Spinal cord (tissue), 10 donors: ENCODE measurements around the gene CHERP. TPM values are rescaled to one million over a fixed set of nuclear protein-coding genes. Genes with fewer than 3 reads are reported as not detected.

ENCODE experiments used
- DNase-seq, 6 donors: peaks; one replicate each; pipeline versions ENCODE4 v3.0.0 to v3.0.0-alpha.2; 2013 to 2015; ENCODE audit warnings: low spot score in 6 of 6, low read depth in 4 of 6
- H3K27ac ChIP-seq: one replicate; pipeline ENCODE4 v1.5.1; 2013; ENCODE audit warnings: low read depth, low read length, control low read depth
- H3K27me3 ChIP-seq: one replicate; pipeline ENCODE4 v1.6.1; 2013; ENCODE audit warnings: low read length; ENCODE audit not compliant: control insufficient read depth, insufficient read depth
- H3K36me3 ChIP-seq: one replicate; pipeline ENCODE4 v1.6.1; 2013; ENCODE audit warnings: low read length; ENCODE audit not compliant: control insufficient read depth, insufficient read depth
- H3K4me1 ChIP-seq: one replicate; pipeline ENCODE4 v1.6.1; 2013; ENCODE audit warnings: low read length; ENCODE audit not compliant: control insufficient read depth, insufficient read depth
- H3K4me3 ChIP-seq: one replicate; pipeline ENCODE4 v1.5.1; 2013; ENCODE audit warnings: low read depth, low read length, control low read depth
- H3K9me3 ChIP-seq: one replicate; pipeline ENCODE4 v1.6.1; 2013; ENCODE audit warnings: low read length; ENCODE audit not compliant: control insufficient read depth, insufficient read depth
- WGBS: methylation state at CpG from one replicate; pipeline ENCODE4 v1.1.5; 2013; ENCODE audit warnings: missing lambda C conversion rate; ENCODE audit not compliant: insufficient coverage; 5-methylcytosine and 5-hydroxymethylcytosine counted together
- polyA plus RNA-seq, 2 donors: library from polyadenylated mRNA; unstranded; fragments of 120-200 nt; gene quantifications; one replicate each; pipeline ENCODE4 v1.2.1, GENCODE V29; 2013; ENCODE audit not compliant: insufficient read length in 2 of 2
- total RNA-seq, 2 donors: library from RNA; depleted of rRNA in 1 of 2; stranded (reverse); fragments of 120-200 nt in 1 of 2; fragments of >200 nt in 1 of 2; gene quantifications; one replicate each; pipeline versions ENCODE4 v1.2.3 to v1.2.4, GENCODE V29; 2013 to 2014
- donor health status: healthy.

CHERP gene
- total and polyA plus RNA-seq, 4 donors: 6.2 to 58.3 (median 33.6) TPM

DNA sequence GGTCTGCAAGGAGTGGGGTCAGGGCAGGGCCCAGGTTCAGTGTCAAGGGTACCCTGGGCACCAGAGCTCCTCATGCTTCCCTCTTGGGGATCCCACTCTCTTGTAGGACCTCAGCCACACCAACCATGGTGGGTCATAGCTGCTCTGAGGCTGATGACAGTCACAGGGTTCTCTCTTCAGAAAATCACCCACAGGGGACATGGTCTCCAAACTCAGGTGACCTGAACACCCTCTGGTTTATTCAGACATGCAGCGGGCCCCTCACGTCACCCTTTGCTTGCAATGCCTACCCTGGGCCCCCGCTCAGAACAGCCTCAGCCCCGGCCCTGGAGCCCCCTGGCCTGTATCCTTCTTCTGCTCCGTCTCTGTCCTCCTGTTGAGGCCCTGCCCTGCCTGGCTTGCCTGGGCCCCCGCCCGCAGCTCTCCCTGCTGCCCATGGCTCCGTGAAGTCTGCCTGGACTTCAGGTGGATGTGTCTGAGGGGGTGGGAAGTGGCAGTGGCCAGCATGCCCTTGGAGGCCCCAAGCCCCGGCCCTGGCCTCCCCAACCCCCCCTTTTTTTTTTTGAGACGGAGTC, 20.4 kb downstream of the CHERP start:
- Histone ChIP-seq H3K4me3 (no peak overlapping the region), H3K27ac (no peak overlapping the region), H3K4me1 (no peaks in the 10 kb centered on the region), H3K27me3 (no peaks in the 10 kb centered on the region), H3K36me3 (peaks cover 99% of the 10 kb centered on the region), H3K9me3 (no peaks in the 10 kb centered on the region)
- WGBS: 97% methylated on average over 7 of the region's 10 CpGs
- DNase-seq: no peak

- Histone ChIP-seq H3K36me3 (peaks cover 99% of the 10 kb centered on the region), H3K27ac (no peak overlapping the region), H3K27me3 (no peaks in the 10 kb centered on the region), H3K4me3 (no peak overlapping the region), H3K9me3 (no peaks in the 10 kb centered on the region), H3K4me1 (no peaks in the 10 kb centered on the region)
- no peak for DNase-seq
- 100% methylated on average over 11 of the region's 18 CpGs for WGBS
These were observed 21.1 kb downstream of the CHERP start for GRCh38 chr19:16520986-16521624.

GRCh38 chr19:16520074-16520973, 21.9 kb downstream of the CHERP start:
- no peak for DNase-seq
- H3K36me3 ChIP-seq: peaks cover 99% of the 10 kb centered on the region
- no peak overlapping the region for H3K4me3 ChIP-seq
- no peaks in the 10 kb centered on the region for H3K4me1 ChIP-seq
- WGBS: 91% methylated on average over 42 of the region's 45 CpGs
- no peaks in the 10 kb centered on the region for H3K27me3 ChIP-seq
- no peak overlapping the region for H3K27ac ChIP-seq
- H3K9me3 ChIP-seq: no peaks in the 10 kb centered on the region

DNA sequence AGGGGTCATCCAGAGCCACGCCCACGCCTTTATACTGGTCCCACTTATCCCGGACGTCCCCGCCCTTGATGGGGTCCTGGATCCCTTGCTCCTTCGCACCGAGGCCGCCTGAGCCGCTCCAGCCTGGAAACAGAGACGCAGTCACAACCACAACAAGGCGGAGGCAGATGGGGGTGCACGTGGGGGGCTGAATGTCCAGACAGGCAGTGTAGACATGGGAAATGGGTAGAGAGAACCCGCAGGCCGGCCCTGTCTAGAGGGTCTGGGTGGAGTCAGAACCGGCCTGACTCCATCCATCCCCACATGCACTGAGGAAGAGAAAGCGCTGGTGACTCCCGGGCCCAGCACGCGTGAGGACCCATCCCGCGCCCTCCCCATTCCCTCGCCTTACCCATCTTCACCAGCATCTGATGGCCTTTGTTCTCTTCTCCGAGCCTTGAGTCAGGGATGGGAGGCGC, 23.0 kb downstream of the CHERP start:
- 89% methylated on average over 13 of the region's 24 CpGs for WGBS
- Histone ChIP-seq H3K9me3 (no peaks in the 10 kb centered on the region), H3K4me3 (no peak overlapping the region), H3K27ac (no peak overlapping the region), H3K27me3 (no peaks in the 10 kb centered on the region), H3K4me1 (no peaks in the 10 kb centered on the region), H3K36me3 (peaks cover 98% of the 10 kb centered on the region)
- DNase-seq: no peak

GRCh38 chr19:16518483-16519229, 23.6 kb downstream of the CHERP start:
- WGBS: 89% methylated on average over 33 of the region's 33 CpGs
- Histone ChIP-seq H3K27ac (no peak overlapping the region), H3K4me3 (no peak overlapping the region), H3K9me3 (no peaks in the 10 kb centered on the region), H3K4me1 (no peaks in the 10 kb centered on the region), H3K36me3 (peaks cover 98% of the 10 kb centered on the region), H3K27me3 (no peaks in the 10 kb centered on the region)
- DNase-seq: no peak

GRCh38 chr19:16518061-16518460, 24.2 kb downstream of the CHERP start:
- Histone ChIP-seq H3K36me3 (peaks cover 98% of the 10 kb centered on the region), H3K4me3 (no peak overlapping the region), H3K9me3 (no peaks in the 10 kb centered on the region), H3K27ac (no peak overlapping the region), H3K27me3 (no peaks in the 10 kb centered on the region), H3K4me1 (no peaks in the 10 kb centered on the region)
- 89% methylated on average over 10 of the region's 14 CpGs for WGBS
- no peak for DNase-seq

DNA sequence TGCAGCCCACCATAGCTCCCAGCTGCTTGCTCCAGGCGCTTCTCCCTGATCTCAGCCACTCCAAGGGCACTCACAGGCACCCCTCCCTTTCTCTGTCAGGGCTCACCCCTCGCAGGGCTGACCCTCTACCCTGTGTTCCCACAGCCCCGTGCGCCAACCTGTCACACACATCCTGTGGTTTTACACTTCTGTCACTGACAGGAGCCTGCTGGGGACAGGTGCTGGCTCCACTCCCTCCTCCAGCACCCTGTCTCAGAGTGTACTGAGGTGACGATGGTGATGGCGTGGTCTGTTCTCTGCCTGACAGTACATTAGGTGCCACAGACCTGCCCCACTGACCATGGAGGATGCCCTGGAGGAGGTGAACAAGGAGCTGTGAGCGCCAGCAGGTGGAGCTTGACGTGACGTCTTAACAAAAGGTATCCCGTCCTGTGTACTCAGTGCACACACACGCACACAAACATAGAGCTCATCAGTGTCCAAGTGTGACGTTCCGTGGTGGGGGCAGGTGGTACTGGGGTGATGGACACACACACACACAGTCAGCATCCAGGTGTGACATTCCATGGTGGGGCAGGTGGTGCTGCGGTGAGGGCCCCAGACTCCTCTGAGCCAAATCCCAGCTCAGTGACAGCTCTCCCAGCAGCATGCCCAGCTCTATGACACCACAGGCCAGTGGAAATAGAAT, 25.2 kb downstream of the CHERP start:
- H3K27me3 ChIP-seq: no peaks in the 10 kb centered on the region
- H3K9me3 ChIP-seq: no peaks in the 10 kb centered on the region
- no peaks in the 10 kb centered on the region for H3K4me1 ChIP-seq
- H3K36me3 ChIP-seq: peaks cover 99% of the 10 kb centered on the region
- 93% methylated on average over 10 of the region's 14 CpGs for WGBS
- no peak overlapping the region for H3K27ac ChIP-seq
- no peak for DNase-seq
- no peak overlapping the region for H3K4me3 ChIP-seq

DNA sequence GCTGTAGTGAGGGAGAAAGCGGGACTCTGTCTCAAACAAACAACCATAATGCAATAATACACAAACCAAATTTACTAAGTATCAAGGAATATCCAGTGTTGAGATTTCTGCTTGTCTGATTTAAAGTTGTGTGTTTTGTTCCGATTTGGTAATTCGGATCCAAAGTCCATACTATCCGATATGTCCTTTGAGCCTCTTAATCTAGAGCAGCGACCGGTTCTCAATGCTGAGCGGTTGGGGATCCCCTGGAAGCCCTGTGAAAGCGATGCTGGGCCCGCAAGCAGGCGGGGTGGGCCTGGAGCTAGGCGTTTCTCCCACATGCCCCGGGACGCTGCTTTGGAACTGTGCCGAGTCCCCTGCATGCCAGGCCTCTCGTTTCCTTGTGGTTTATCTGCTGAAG, 25.9 kb downstream of the CHERP start:
- peaks cover 99% of the 10 kb centered on the region for H3K36me3 ChIP-seq
- H3K27ac ChIP-seq: no peak overlapping the region
- H3K9me3 ChIP-seq: no peaks in the 10 kb centered on the region
- DNase-seq: no peak
- no peak overlapping the region for H3K4me3 ChIP-seq
- 89% methylated on average over 14 of the region's 15 CpGs for WGBS
- no peaks in the 10 kb centered on the region for H3K27me3 ChIP-seq
- H3K4me1 ChIP-seq: no peaks in the 10 kb centered on the region
